HG03108 (cell line): ENCODE data around the gene PNMT.

Experiments
- ATAC-seq: cut with Tn5 transposase; IDR thresholded peaks from one replicate; pipeline ENCODE4 v1.9.1; 2021; ENCODE audit warnings: moderate library complexity; ENCODE audit not compliant: unreplicated experiment

The PNMT gene

GRCh38 chr17:39652587-39653315 lies 15.5 kb upstream of the PNMT start:
- no peak for ATAC-seq

- no peak for ATAC-seq
These were observed 15.0 kb upstream of the PNMT start for GRCh38 chr17:39653316-39653661.

- no peak for ATAC-seq
These were observed 14.5 kb upstream of the PNMT start for GRCh38 chr17:39653662-39654331.

GRCh38 chr17:39655105-39655504 lies 13.1 kb upstream of the PNMT start:
- no peak for ATAC-seq

- no peak for ATAC-seq
These were observed 9.9 kb upstream of the PNMT start for GRCh38 chr17:39658346-39658745.

- ATAC-seq, result no peak
These were observed 9.5 kb upstream of the PNMT start for GRCh38 chr17:39658760-39659159.

GRCh38 chr17:39659279-39660010 lies 8.8 kb upstream of the PNMT start:
- ATAC-seq, result no peak

- no peak for ATAC-seq
These were observed 8.3 kb upstream of the PNMT start for GRCh38 chr17:39660011-39660360.

- ATAC-seq, result no peak
These were observed 7.6 kb upstream of the PNMT start for GRCh38 chr17:39660397-39661385.

- no peak for ATAC-seq
These were observed 6.3 kb upstream of the PNMT start for GRCh38 chr17:39661744-39662541.

GRCh38 chr17:39662551-39663339 lies 5.5 kb upstream of the PNMT start:
- ATAC-seq, result no peak

GRCh38 chr17:39663340-39663687 lies 4.9 kb upstream of the PNMT start:
- ATAC-seq, result no peak

- ATAC-seq, result no peak
These were observed 4.3 kb upstream of the PNMT start for GRCh38 chr17:39663688-39664580.

- ATAC-seq, result no peak
These were observed 3.4 kb upstream of the PNMT start, which contains the start of gene TCAP for GRCh38 chr17:39664581-39665561. Gene TCAP (plus strand): TSS chr17:39665349. CDS start chr17:39665360, 11 bp downstream.

- no peak for ATAC-seq
These were observed 2.5 kb upstream of the PNMT start for GRCh38 chr17:39665642-39666224.

- ATAC-seq, result no peak
These were observed 2.0 kb upstream of the PNMT start for GRCh38 chr17:39666231-39666600.
